HG03045 (cell line): Measurements from ENCODE around the gene EDARADD.
"Not testable (repeated sequence)": the region's sequence is repeated elsewhere in the genome, so short reads cannot be mapped to it uniquely, and the experiment has no call there.

ENCODE experiments used
- ATAC-seq: cut with Tn5 transposase; IDR thresholded peaks from one replicate; pipeline ENCODE4 v1.9.1; 2021; ENCODE audit warnings: mild to moderate bottlenecking, moderate library complexity; ENCODE audit not compliant: unreplicated experiment

The EDARADD gene

DNA sequence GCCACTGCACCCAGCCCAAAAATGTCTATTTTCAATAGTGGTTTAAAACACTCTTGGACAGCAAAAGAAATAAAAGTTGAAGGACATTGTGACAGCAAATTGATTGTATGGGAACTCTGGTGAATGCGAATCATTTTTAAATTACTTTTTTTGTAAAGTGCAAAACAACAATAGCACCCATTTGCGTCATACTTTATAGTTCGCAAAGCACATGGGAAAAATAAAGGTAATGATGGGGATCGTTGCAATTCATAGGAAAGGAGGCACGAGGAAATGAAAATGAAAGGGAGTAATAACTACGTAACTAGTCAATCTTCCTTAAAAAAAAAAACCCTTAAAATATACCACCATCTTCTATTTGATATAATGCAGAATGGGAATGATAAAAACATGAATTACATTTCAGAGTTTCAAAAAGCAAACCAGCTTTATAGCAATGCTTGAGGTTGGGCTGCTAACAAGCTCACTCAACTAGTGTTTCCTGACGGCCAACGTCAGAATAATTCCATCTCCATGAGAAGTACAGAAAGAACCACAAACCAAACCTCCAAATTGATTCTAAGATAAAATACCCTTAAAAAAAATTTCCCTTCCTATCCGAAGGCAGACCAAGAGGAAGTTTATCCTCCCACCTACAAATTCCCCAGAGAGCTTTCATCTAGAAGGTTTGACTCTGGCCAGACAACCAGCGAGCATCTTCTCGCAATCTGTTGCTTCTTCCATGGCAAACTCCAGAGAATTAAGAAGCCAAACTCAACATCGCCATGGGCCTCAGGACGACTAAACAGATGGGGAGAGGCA is at the start of gene EDARADD:
EDARADD (plus strand) TSS at position 606 of the 801 bp plus-strand sequence; CDS start at position 765, 159 bp downstream.
- no peak for ATAC-seq

GRCh38 chr1:236345728-236346127 is 48.4 kb upstream of the EDARADD start:
- no peak for ATAC-seq

GRCh38 chr1:236348071-236348470 is 46.0 kb upstream of the EDARADD start:
- no peak for ATAC-seq

DNA sequence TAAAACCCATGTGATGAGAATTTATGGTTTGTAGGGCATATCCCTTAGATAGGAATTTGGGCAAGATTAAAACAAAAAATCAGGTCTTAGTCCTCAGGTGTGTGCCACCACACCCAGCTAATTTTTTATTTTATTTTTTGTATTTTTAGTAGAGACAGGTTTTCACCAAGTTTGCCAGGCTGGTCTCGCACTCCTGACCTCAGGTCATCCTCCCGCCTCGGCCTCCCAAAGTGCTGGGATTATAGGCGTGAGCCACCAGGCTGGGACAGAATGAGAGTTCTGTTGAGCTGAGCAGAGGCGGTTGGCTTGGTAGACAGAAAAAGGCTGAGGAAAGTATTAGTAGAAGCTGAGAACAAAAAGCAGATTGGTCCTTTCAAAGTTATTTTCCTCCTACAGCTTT is 43.8 kb upstream of the EDARADD start:
- no peak for ATAC-seq

- ATAC-seq: no peak
Observed at GRCh38 chr1:236351875-236352573, 42.1 kb upstream of the EDARADD start.

DNA sequence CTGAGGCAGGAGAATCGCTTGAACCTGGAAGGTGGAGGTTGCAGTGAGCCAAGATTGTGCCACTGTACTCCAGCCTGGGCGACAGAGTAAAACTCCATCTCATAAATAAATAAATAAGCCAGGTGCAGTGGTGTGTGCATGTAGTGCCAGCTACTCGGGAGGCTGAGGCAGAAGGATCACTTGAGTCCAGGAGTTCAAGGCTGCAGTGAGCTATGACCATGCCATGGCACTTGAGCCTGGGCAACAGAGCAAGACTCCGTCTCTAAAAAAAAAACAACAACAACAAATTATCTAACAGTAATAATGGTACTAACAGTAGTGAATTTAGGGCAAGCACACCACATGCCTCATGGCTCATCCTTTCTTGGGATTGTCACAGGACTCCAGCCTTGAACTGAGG is 41.3 kb upstream of the EDARADD start:
- ATAC-seq: not testable (repeated sequence)

DNA sequence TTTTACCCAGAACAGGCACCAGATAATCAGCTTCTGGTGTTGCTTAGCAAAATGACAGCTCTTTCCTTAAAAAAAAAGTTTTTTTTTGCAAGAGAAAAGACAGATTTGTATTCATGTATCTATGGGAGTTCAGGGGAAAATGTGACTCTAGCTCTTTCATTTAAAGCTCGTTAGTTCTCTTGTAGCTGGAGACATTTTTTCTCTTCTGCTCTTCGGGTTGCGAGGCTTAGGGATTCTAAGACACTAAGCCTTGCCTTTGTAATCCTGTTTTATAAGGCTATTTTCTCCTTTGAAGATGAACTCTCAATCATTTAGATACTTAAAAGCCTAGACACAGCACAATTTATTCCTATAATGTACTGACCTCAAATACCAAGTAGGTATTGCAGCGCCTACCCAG is 40.3 kb upstream of the EDARADD start:
- ATAC-seq: no peak

GRCh38 chr1:236354330-236355147 is 39.5 kb upstream of the EDARADD start:
- ATAC-seq: no peak

GRCh38 chr1:236356141-236356540 is 37.9 kb upstream of the EDARADD start:
- ATAC-seq: no peak

GRCh38 chr1:236361909-236362590 is 32.0 kb upstream of the EDARADD start:
- ATAC-seq: no peak

- ATAC-seq: no peak
Observed at GRCh38 chr1:236363237-236363636, 30.8 kb upstream of the EDARADD start.

DNA sequence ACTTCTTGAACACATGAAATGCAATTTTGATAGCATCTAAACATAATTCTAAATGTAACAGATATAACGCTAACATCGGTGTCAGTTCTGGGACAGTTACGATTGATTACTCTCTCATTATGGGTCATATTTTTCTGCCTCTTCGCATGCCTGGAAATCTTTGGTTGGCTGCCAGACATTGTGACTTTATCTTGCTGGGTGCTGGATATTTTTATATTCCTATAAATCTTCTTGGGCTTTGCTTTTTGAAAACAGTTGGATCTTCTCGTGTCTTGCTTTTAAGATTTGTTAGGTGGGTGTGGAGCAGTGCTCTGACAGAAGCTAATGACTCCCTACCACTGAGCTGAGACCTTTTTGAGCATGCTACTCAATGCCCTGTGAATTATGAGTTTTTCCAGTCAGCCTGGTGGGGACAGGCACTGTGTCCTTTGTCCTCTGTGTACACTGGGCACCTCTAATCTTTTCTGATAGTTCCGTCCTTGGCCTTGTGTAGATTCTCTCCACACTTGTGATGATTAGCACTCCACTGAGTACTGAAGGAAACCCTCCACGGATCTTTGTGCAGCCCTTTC is 28.0 kb upstream of the EDARADD start:
- ATAC-seq: no peak

GRCh38 chr1:236366681-236367080 is 27.4 kb upstream of the EDARADD start:
- ATAC-seq: not testable (repeated sequence)

DNA sequence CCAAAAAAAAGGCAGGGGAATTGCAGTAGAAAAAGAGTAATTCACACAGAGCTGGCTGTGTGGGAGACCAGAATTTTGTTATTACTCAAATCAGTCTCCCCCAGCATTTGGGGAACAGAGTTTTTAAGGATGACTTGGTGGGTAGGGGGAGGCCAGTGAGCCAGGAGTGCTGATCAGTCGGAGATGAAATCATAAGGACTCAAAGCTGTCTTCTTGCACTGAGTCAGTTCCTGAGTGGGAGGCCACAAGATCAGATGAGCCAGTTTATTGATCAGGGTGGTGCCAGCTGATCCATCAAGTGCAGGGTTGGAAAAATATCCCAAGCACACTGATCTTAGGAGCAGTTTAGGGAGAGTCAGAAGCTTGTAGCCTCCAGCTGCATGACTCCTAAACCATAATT is 23.7 kb upstream of the EDARADD start:
- no peak for ATAC-seq

GRCh38 chr1:236371083-236371482 is 23.0 kb upstream of the EDARADD start:
- ATAC-seq: no peak

- no peak for ATAC-seq
Observed at GRCh38 chr1:236377832-236378535, 16.1 kb upstream of the EDARADD start.

DNA sequence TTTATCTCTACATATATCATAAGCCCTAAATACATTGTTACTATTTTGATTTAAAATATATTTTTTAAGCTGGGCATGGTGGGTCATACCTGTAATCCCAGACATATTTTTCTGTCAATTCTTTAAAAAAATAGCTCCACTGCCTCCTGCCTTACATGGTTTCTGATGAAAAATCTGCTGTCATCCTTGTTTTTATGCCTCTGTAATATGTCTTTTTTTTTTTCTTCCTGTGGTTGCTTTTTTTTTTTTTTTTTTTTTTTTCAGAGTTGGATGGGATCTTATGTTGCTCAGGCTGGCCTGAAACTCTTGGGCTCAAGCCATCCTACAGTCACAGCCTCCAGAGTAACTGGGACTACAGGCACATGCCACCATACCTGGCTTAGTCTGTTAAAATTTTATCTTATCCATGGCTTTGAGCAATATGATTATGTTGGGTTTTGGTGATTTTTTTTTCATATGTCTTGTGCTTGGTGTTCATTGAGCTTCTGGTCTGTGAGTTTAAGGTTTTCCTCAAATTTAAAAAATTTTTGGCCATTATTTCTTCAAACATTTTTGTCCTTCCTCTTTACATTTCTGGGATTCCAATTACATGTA is 12.4 kb upstream of the EDARADD start:
- no peak for ATAC-seq

DNA sequence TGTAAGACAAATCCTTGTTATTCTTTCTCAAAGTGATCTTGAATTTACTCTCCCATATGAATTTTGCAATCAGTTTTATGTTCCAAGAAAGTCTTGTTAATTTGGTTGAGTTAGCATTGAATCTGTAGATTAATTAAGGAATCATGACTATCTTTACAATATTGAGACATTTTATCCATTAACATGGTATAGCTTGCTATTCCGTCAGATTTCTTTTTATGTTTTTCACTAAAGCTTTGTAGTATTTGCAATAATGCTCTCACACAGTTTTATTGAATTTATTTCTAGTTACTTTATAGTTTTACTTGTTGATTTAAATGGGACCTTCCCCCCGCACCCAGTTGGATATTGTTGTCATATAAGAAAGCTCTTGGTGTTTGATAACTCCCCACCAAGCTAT is 5.8 kb upstream of the EDARADD start:
- ATAC-seq: no peak

DNA sequence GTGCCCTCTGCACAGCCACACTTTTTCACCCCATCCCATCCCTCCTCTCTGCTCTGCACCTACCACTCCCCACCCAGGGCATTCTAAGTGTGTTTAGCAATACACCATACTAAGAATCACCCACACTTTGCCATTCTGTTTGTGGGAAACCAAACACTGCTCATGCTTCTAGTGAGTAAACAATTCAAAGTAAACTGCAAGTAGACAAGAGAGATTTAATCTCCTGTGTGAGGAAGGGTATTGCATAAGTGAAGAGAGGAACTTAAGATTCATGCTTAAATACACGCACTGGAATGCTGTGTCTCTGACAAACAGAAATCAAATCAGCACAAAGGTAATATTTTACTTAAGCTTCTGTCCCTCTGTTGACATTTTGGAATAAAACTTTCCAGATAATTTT is 4.8 kb upstream of the EDARADD start:
- no peak for ATAC-seq

DNA sequence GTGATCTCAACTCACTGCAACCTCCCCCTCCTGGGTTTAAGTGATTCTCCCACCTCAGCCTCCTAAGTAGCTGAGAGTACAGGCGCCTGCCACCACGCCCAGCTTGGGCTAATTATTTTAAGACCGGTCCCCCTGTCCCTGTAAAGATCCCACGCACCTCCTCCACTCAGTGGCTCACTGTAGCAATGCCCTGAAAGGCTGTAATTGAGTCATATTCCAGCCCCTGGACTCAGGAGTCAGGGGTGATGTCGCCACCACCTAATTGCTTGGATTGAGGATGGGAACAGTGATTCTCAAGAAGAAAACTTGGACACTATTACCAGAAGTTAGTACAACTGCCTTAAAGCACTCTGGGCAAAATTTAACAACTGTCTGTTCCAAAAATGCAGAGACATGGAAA is 3.1 kb upstream of the EDARADD start:
- no peak for ATAC-seq
